ENCODE measurements around the gene GALNT1. TPM values are rescaled to one million over a fixed set of nuclear protein-coding genes. Genes with fewer than 3 reads are reported as not detected.

Gene GALNT1
- total RNA-seq, 4 donors from 2014 or later, result 40.2 to 47.9 (median 45.0) TPM

GRCh38 chr18:35694808-35695207 is 113.3 kb downstream of the GALNT1 start:
- in situ Hi-C loops (cut with MboI; ENCODE audit: low sequenced_read_pairs in 4 of 4) (no loop called here), intact Hi-C loops (cut with DNase I; ENCODE audit: low total_unique reads) (loop anchor here (10.0 kb wide), 1 partner anchor 110 kb away; the partner anchor contains the start of gene GALNT1)
- Histone ChIP-seq H3K4me1 (peaks cover 7 to 13% of the 10 kb centered on the region in 2 donors), H3K4me3 (no peak overlapping the region), H3K27me3 (no peaks in the 10 kb centered on the region), H3K27ac (peak overlapping the region in 1 of 4 donors; percentile 58), H3K36me3 (peaks cover 0 to 23% of the 10 kb centered on the region in 2 donors), H3K9me3 (no peaks in the 10 kb centered on the region)
- TF ChIP-seq POLR2A (IDR thresholded peaks at IDR 0.05) (no peak), CTCF (IDR thresholded peaks at IDR 0.05 in 4 of 5, conservative IDR thresholded peaks at IDR 0.05 in 1 of 5) (no peak)
- ATAC-seq (no peak), DNase-seq (no peak)

- no peak for ATAC-seq
These were observed 113.8 kb downstream of the GALNT1 start for GRCh38 chr18:35695384-35695783.

GRCh38 chr18:35695803-35696202 is 114.3 kb downstream of the GALNT1 start:
- TF ChIP-seq POLR2A (IDR thresholded peaks at IDR 0.05), result no peak
- TF ChIP-seq CTCF (IDR thresholded peaks at IDR 0.05 in 4 of 5, conservative IDR thresholded peaks at IDR 0.05 in 1 of 5), result no peak
- H3K9me3 ChIP-seq, result no peaks in the 10 kb centered on the region
- no peak overlapping the region for H3K4me3 ChIP-seq
- H3K36me3 ChIP-seq, result peaks cover 0 to 23% of the 10 kb centered on the region in 2 donors
- intact Hi-C loops (cut with DNase I; ENCODE audit: low total_unique reads) (loop anchor here (10.0 kb wide), 1 partner anchor 111 kb away; the partner anchor contains the start of gene GALNT1), in situ Hi-C loops (cut with MboI; ENCODE audit: low sequenced_read_pairs in 4 of 4) (no loop called here)
- peak; percentile 74 to 88 for ATAC-seq
- H3K4me1 ChIP-seq, result peaks cover 7 to 13% of the 10 kb centered on the region in 2 donors
- H3K27me3 ChIP-seq, result no peaks in the 10 kb centered on the region
- DNase-seq, result peak; percentile 26 to 41
- H3K27ac ChIP-seq, result peak overlapping the region in 2 of 4 donors; percentile 58 to 66

More at GRCh38 chr18:35695384-35695783, 113.8 kb downstream of the GALNT1 start:
- intact Hi-C loops (cut with DNase I; ENCODE audit: low total_unique reads) (loop anchor here (10.0 kb wide), 1 partner anchor 111 kb away; the partner anchor contains the start of gene GALNT1), in situ Hi-C loops (cut with MboI; ENCODE audit: low sequenced_read_pairs in 4 of 4) (no loop called here)
- Histone ChIP-seq H3K36me3 (peaks cover 0 to 23% of the 10 kb centered on the region in 2 donors), H3K27ac (peak overlapping the region in 2 of 4 donors; percentile 58 to 66), H3K4me3 (no peak overlapping the region), H3K9me3 (no peaks in the 10 kb centered on the region), H3K27me3 (no peaks in the 10 kb centered on the region), H3K4me1 (peaks cover 7 to 13% of the 10 kb centered on the region in 2 donors)
- TF ChIP-seq POLR2A (IDR thresholded peaks at IDR 0.05) (no peak), CTCF (IDR thresholded peaks at IDR 0.05 in 4 of 5, conservative IDR thresholded peaks at IDR 0.05 in 1 of 5) (no peak)
- DNase-seq, result no peak

- H3K36me3 ChIP-seq, result peaks cover 0 to 20% of the 10 kb centered on the region in 2 donors
- H3K27ac ChIP-seq, result no peak overlapping the region
- in situ Hi-C loops (cut with MboI; ENCODE audit: low sequenced_read_pairs in 4 of 4) (no loop called here), intact Hi-C loops (cut with DNase I; ENCODE audit: low total_unique reads) (loop anchor here (10.0 kb wide), 1 partner anchor 112 kb away; the partner anchor contains the start of gene GALNT1)
- DNase-seq (no peak), ATAC-seq (no peak)
- H3K4me3 ChIP-seq, result no peak overlapping the region
- no peaks in the 10 kb centered on the region for H3K9me3 ChIP-seq
- no peaks in the 10 kb centered on the region for H3K27me3 ChIP-seq
- peaks cover 7 to 13% of the 10 kb centered on the region in 2 donors for H3K4me1 ChIP-seq
- TF ChIP-seq CTCF (IDR thresholded peaks at IDR 0.05 in 4 of 5, conservative IDR thresholded peaks at IDR 0.05 in 1 of 5) (no peak), POLR2A (IDR thresholded peaks at IDR 0.05) (no peak)
These were observed 114.8 kb downstream of the GALNT1 start for GRCh38 chr18:35696307-35696706.

All from gastrocnemius medialis (tissue), 4 donors.